Neural progenitor cell (in vitro differentiated cells): ENCODE measurements around the gene MAT2A. TPM values are rescaled to one million over a fixed set of nuclear protein-coding genes. Genes with fewer than 3 reads are reported as not detected.

Experiments used
- DNase-seq: peaks from one replicate; pipeline ENCODE4 v3.0.0-alpha.2; 2016; ENCODE audit warnings: low spot score
- H2AFZ ChIP-seq: fragments of 200-600 bp; sonication (generic); replicated peaks from 2 replicates; pipeline ENCODE4 v1.6.1; 2016; ENCODE audit warnings: antibody characterized with exemption
- H3F3A ChIP-seq: fragments of 200-600 bp; sonication (generic); 2 replicates; pipeline ENCODE4 v1.6.1; 2016; ENCODE audit warnings: antibody characterized with exemption, low read depth
- H3K27ac ChIP-seq: fragments of 200-600 bp; sonication (generic); 2 replicates; pipeline ENCODE4 v1.5.1; 2016; ENCODE audit warnings: mild to moderate bottlenecking
- H3K27me3 ChIP-seq: fragments of 200-600 bp; sonication (generic); 2 replicates; pipeline ENCODE4 v1.6.1; 2016; ENCODE audit warnings: mild to moderate bottlenecking, moderate library complexity
- H3K36me3 ChIP-seq: fragments of 200-600 bp; sonication (generic); 2 replicates; pipeline ENCODE4 v1.5.1; 2016
- H3K4me1 ChIP-seq: fragments of 200-600 bp; sonication (generic); 2 replicates; pipeline ENCODE4 v1.6.1; 2016; ENCODE audit warnings: mixed run types
- H3K4me2 ChIP-seq: fragments of 200-600 bp; sonication (generic); 2 replicates; pipeline ENCODE4 v1.6.1; 2016
- H3K4me3 ChIP-seq: fragments of 200-600 bp; sonication (generic); 2 replicates; pipeline ENCODE4 v1.5.1; 2016
- H3K79me2 ChIP-seq: fragments of 200-600 bp; sonication (generic); 2 replicates; pipeline ENCODE4 v1.6.1; 2016; ENCODE audit warnings: low read depth
- H3K9ac ChIP-seq: fragments of 200-600 bp; sonication (generic); 2 replicates; pipeline ENCODE4 v1.6.1; 2016
- H3K9me3 ChIP-seq: fragments of 200-600 bp; sonication (generic); 2 replicates; pipeline ENCODE4 v1.5.1; 2016; ENCODE audit warnings: low read depth
- H4K20me1 ChIP-seq: fragments of 200-600 bp; sonication (generic); 2 replicates; pipeline ENCODE4 v1.6.1; 2016; ENCODE audit warnings: low read depth
- H3K27ac Mint-ChIP-seq: 3 replicates; pipeline ENCODE4 v1.8.0; 2021; ENCODE audit warnings: mixed read lengths
- H3K27me3 Mint-ChIP-seq: 2 replicates; pipeline ENCODE4 v1.8.0; 2022; ENCODE audit warnings: low read depth, mild to moderate bottlenecking, inconsistent platforms, moderate library complexity, mixed read lengths; ENCODE audit not compliant: insufficient read depth
- H3K36me3 Mint-ChIP-seq: 3 replicates; pipeline ENCODE4 v1.8.0; 2021; ENCODE audit warnings: mixed read lengths
- H3K4me1 Mint-ChIP-seq: 3 replicates; pipeline ENCODE4 v1.8.0; 2021; ENCODE audit warnings: mixed read lengths
- H3K4me3 Mint-ChIP-seq: 3 replicates; pipeline ENCODE4 v1.8.0; 2021; ENCODE audit warnings: mild to moderate bottlenecking, moderate library complexity, mixed read lengths
- H3K9me3 Mint-ChIP-seq: 3 replicates; pipeline ENCODE4 v1.8.0; 2020; ENCODE audit warnings: mixed read lengths
- EZH2 ChIP-seq: fragments of 200-600 bp; sonication (generic); IDR thresholded peaks from 2 replicates; pipeline ENCODE4 v1.6.1; 2017; ENCODE audit warnings: antibody characterized with exemption, mild to moderate bottlenecking, moderate library complexity
- EZH2phosphoT487 ChIP-seq: fragments of 200-600 bp; sonication (generic); IDR thresholded peaks from 2 replicates; pipeline ENCODE4 v1.6.1; 2017; ENCODE audit warnings: antibody characterized with exemption
- total RNA-seq: library from RNA; depleted of rRNA; stranded (reverse); fragments of >200 nt; gene quantifications from 2 replicates; pipeline ENCODE4 v1.2.3, GENCODE V29; 2015; ENCODE audit warnings: low replicate concordance
- TF ChIP-seq, protein P1 (sequence below): fragments of 200-600 bp; sonication (generic); IDR thresholded peaks from 2 replicates; pipeline ENCODE4 v1.5.1; 2017; ENCODE audit warnings: antibody characterized with exemption, mild to moderate bottlenecking

The MAT2A gene
- total RNA-seq, 1 donor from 2014 or later: 221 TPM

DNA sequence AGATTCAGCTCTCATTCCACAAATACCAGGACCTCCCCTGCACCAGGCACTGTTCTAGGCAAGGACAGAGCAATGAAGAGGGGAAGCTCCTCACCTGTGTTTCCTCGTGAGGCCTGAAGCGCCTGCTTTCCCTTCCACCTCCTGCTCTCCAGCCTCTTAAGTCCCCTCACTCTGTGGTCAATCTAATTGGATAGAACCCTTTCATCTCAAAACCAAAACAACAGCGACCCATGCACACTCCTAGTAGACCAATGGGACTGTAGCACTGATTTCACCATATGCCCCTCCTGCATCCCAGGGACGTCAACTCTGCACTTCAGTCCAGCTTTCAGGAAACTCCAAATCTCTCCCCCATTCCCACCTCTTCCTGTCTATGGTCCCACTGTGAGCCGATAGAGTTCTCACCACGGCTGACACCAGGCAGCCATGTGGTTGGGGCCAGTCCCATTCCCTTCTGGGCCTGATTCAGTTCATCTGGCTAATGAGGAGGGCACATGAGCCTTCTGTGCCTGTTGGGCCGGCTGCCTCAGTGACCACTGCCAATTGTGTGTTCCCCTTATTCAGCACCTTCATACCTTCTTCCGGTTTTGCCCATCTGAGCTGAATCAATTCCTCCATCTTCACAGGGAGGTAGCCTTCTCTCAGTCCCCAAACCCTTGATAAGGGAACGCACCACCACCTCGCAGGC, 33.3 kb upstream of the MAT2A start:
- no peak overlapping the region for H3K27ac ChIP-seq
- H3K27me3 ChIP-seq: no peaks in the 10 kb centered on the region
- TF ChIP-seq EZH2: no peak
- TF ChIP-seq, protein P1, sequence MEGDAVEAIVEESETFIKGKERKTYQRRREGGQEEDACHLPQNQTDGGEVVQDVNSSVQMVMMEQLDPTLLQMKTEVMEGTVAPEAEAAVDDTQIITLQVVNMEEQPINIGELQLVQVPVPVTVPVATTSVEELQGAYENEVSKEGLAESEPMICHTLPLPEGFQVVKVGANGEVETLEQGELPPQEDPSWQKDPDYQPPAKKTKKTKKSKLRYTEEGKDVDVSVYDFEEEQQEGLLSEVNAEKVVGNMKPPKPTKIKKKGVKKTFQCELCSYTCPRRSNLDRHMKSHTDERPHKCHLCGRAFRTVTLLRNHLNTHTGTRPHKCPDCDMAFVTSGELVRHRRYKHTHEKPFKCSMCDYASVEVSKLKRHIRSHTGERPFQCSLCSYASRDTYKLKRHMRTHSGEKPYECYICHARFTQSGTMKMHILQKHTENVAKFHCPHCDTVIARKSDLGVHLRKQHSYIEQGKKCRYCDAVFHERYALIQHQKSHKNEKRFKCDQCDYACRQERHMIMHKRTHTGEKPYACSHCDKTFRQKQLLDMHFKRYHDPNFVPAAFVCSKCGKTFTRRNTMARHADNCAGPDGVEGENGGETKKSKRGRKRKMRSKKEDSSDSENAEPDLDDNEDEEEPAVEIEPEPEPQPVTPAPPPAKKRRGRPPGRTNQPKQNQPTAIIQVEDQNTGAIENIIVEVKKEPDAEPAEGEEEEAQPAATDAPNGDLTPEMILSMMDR: no peak
- TF ChIP-seq EZH2phosphoT487: no peak
- H3K4me3 Mint-ChIP-seq: no peak overlapping the region
- peaks cover 13% of the 10 kb centered on the region for H3K27me3 Mint-ChIP-seq
- H3K9ac ChIP-seq: no peak overlapping the region
- H4K20me1 ChIP-seq: no peaks in the 10 kb centered on the region
- H3K4me2 ChIP-seq: no peak overlapping the region
- peaks cover 6% of the 10 kb centered on the region for H3K9me3 Mint-ChIP-seq
- no peaks in the 10 kb centered on the region for H3K79me2 ChIP-seq
- H3K4me3 ChIP-seq: no peak overlapping the region
- H3K4me1 ChIP-seq: no peaks in the 10 kb centered on the region
- H3K4me1 Mint-ChIP-seq: peaks cover 2% of the 10 kb centered on the region
- no peak overlapping the region for H2AFZ ChIP-seq
- H3F3A ChIP-seq: no peaks in the 10 kb centered on the region
- no peaks in the 10 kb centered on the region for H3K36me3 ChIP-seq
- no peak overlapping the region for H3K27ac Mint-ChIP-seq
- H3K9me3 ChIP-seq: no peaks in the 10 kb centered on the region
- no peaks in the 10 kb centered on the region for H3K36me3 Mint-ChIP-seq
- no peak for DNase-seq

DNA sequence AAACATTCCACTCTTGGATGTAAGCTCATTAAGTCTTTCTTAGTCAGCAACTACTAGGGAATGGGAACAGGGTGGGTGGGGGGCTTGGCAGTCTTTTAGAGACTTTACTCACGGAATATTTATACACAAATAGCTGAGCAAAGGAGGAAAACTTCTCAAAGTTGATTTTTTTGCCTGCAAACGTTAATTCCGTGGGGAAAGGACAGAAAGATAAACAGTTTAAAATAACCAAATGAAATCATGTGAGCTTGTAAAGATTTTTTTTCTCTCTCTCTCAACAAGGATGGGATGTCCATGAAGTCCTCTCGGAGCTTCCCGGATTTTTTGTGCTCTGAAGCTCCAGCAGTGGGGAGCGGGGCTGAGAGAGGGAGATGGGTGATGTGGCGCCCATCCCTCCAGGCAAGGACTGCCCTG, 32.2 kb upstream of the MAT2A start:
- H4K20me1 ChIP-seq: no peaks in the 10 kb centered on the region
- no peak overlapping the region for H3K4me2 ChIP-seq
- no peaks in the 10 kb centered on the region for H3K36me3 ChIP-seq
- no peaks in the 10 kb centered on the region for H3F3A ChIP-seq
- no peak overlapping the region for H2AFZ ChIP-seq
- Mint-ChIP-seq H3K27me3 (peaks cover 13% of the 10 kb centered on the region), H3K36me3 (no peaks in the 10 kb centered on the region), H3K4me1 (peaks cover 2% of the 10 kb centered on the region), H3K9me3 (peaks cover 2% of the 10 kb centered on the region), H3K4me3 (no peak overlapping the region), H3K27ac (no peak overlapping the region)
- H3K79me2 ChIP-seq: no peaks in the 10 kb centered on the region
- H3K4me3 ChIP-seq: no peak overlapping the region
- no peak overlapping the region for H3K9ac ChIP-seq
- TF ChIP-seq EZH2phosphoT487 (no peak), EZH2 (no peak)
- TF ChIP-seq, protein P1: no peak
- H3K4me1 ChIP-seq: no peaks in the 10 kb centered on the region
- H3K9me3 ChIP-seq: no peaks in the 10 kb centered on the region
- DNase-seq: no peak
- H3K27ac ChIP-seq: no peak overlapping the region
- no peaks in the 10 kb centered on the region for H3K27me3 ChIP-seq

DNA sequence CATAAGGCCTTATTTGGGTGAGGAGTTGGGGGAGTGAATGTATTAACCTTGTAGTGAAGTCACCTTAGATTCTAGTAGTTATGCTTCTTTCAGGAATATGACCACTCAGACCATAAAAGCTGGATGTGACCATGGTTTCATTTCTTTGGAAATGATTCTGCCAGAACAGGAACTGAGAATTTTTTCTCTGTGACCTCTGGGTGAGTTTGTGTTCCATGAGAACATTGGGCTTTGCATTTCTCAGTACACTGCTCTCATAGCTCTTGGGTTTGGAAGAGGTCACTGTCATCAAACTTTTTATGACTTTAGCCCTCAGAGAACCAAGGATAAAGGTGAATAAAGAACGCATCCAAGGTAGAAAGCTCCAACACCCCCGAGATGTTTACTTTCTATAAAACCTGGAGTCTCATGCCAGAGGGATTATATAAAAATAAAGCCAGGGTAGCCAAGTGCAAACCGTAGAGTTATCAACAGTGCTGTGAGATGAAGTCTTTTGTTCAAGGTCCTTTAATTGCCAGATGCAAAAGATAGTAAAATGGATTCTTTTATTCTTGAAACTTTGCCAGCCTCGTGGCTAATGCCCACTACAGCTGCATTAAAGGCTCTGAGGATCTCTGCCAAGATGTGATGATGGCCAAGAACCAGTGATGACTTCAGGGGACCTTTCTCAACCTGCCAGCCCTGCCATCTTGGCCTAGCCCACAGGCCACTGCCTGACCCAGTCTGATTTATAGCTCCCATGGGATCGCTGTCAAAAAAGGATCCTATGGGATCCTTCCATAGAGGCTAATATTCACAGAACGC, 27.8 kb upstream of the MAT2A start:
- TF ChIP-seq EZH2phosphoT487 (no peak), EZH2 (no peak)
- TF ChIP-seq, protein P1: no peak
- no peaks in the 10 kb centered on the region for H3K36me3 ChIP-seq
- H3K79me2 ChIP-seq: no peaks in the 10 kb centered on the region
- H3K4me1 ChIP-seq: no peaks in the 10 kb centered on the region
- H4K20me1 ChIP-seq: no peaks in the 10 kb centered on the region
- H3K4me3 ChIP-seq: no peak overlapping the region
- no peaks in the 10 kb centered on the region for H3K36me3 Mint-ChIP-seq
- peaks cover 2% of the 10 kb centered on the region for H3K9me3 Mint-ChIP-seq
- no peaks in the 10 kb centered on the region for H3K4me1 Mint-ChIP-seq
- H3K27ac ChIP-seq: no peak overlapping the region
- no peak for DNase-seq
- no peaks in the 10 kb centered on the region for H3F3A ChIP-seq
- no peak overlapping the region for H3K4me3 Mint-ChIP-seq
- no peak overlapping the region for H3K9ac ChIP-seq
- no peak overlapping the region for H3K4me2 ChIP-seq
- H3K9me3 ChIP-seq: no peaks in the 10 kb centered on the region
- H3K27me3 Mint-ChIP-seq: peaks cover 5% of the 10 kb centered on the region
- no peak overlapping the region for H2AFZ ChIP-seq
- no peaks in the 10 kb centered on the region for H3K27me3 ChIP-seq
- no peak overlapping the region for H3K27ac Mint-ChIP-seq
